Stimulated activated effector memory CD8-positive, alpha-beta T cell treated with anti-CD3 and anti-CD28 coated beads, Interleukin-12 subunit alpha, Interleukin-12 subunit beta, amount 100 ng/mL, for 72 hours (primary cell): ENCODE measurements around the gene HMG20A.

Experiments used
- ATAC-seq: fragments of 150-1000 bp; cut with Tn5 transposase; 2 replicates; pipeline ENCODE4 v1.10.0; 2021
- DNase-seq, 2 donors: peaks; one replicate each; pipeline ENCODE4 v3.0.0; 2021 to 2022; ENCODE audit warnings: low spot score in 2 of 2
- H3K27ac Mint-ChIP-seq: one replicate; pipeline ENCODE4 v1.8.0; 2022; ENCODE audit warnings: mild to moderate bottlenecking, mixed read lengths
- H3K36me3 Mint-ChIP-seq: one replicate; pipeline ENCODE4 v1.8.0; 2022; ENCODE audit warnings: mild to moderate bottlenecking, mixed read lengths
- H3K4me1 Mint-ChIP-seq: one replicate; pipeline ENCODE4 v1.8.0; 2022; ENCODE audit warnings: mixed read lengths
- H3K4me3 Mint-ChIP-seq: one replicate; pipeline ENCODE4 v1.8.0; 2022; ENCODE audit warnings: mild to moderate bottlenecking, mixed read lengths
- H3K9me3 Mint-ChIP-seq: one replicate; pipeline ENCODE4 v1.8.0; 2022; ENCODE audit warnings: mixed read lengths

The HMG20A gene

GRCh38 chr15:77533578-77534430 lies 113.1 kb downstream of the HMG20A start:
- Mint-ChIP-seq H3K9me3 (no peaks in the 10 kb centered on the region), H3K4me1 (no peaks in the 10 kb centered on the region), H3K36me3 (no peaks in the 10 kb centered on the region), H3K4me3 (no peak overlapping the region), H3K27ac (peak overlapping the region; percentile 12)
- no peak for DNase-seq
- no peak for ATAC-seq
